Measurements from ENCODE around the gene PRKAG2. TPM values are rescaled to one million over a fixed set of nuclear protein-coding genes. Genes with fewer than 3 reads are reported as not detected.

PRKAG2 gene
- total and polyA plus RNA-seq, 2 experiments from 2014 or later, result 17.0 to 19.5 TPM

DNA sequence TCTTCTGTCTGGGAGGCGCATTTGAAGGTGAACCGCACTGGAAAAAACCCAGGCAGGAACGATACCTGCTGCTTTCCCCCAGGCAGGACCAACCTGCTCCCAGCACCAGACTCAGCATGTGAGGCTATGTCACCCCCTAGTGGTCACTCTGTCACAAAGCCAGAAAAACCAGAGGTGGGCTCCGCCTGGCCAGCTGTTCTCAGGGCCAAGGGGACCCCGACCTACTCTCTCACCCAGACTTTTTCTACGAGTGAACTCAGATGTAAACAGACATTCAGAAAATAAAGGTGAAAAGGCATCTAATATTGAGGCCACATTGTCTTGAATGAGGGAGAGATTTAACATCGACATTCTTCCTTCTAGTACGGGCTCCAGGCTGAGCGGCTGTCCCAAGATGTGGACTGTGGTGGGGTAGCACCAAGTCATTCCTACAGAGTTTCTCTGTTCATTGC is 117.3 kb downstream of the PRKAG2 start:
- TF ChIP-seq EZH2phosphoT487 (IDR thresholded peaks at IDR 0.05; ENCODE audit: insufficient read depth, low read depth) (no peak), EZH2 (IDR thresholded peaks at IDR 0.05; ENCODE audit: insufficient read depth, poor library complexity, severe bottlenecking) (no peak)
- H3K9ac ChIP-seq, result no peak overlapping the region
- DNase-seq, result peak; percentile 75
- no peak overlapping the region for H3K4me2 ChIP-seq (ENCODE audit: unreplicated experiment)
- H3K36me3 ChIP-seq (ENCODE audit: low read depth), result no peaks in the 10 kb centered on the region
- no peak overlapping the region for H2AFZ ChIP-seq
- H4K20me1 ChIP-seq (ENCODE audit: insufficient read depth), result no peaks in the 10 kb centered on the region
- H3K27me3 ChIP-seq (replicated peaks; ENCODE audit: insufficient read depth), result peaks cover 3% of the 10 kb centered on the region
- no peak overlapping the region for H3K4me3 ChIP-seq
- no peaks in the 10 kb centered on the region for H3K9me2 ChIP-seq (ENCODE audit: insufficient read depth)
- H3K9me3 ChIP-seq (ENCODE audit: low read depth), result no peaks in the 10 kb centered on the region
- in situ Hi-C loops (cut with MboI), result loop anchor here (10.0 to 25.0 kb wide), 2 partner anchors 305 to 397 kb away; no protein-coding TSS in a partner anchor
- H3F3A ChIP-seq (ENCODE audit: insufficient read depth), result no peaks in the 10 kb centered on the region; the same call in 1 of the 2 replicates
- no peaks in the 10 kb centered on the region for H3K79me2 ChIP-seq (ENCODE audit: insufficient read depth)
- peaks cover 20% of the 10 kb centered on the region for H3K4me1 ChIP-seq (ENCODE audit: insufficient read depth)
- WGBS, 2 experiments (ENCODE audit: low coverage in 1 of 2, low lambda C conversion rate in 2 of 2, missing lambda C conversion rate in 2 of 2), result 23 to 28% methylated on average over 9 of the region's 9 CpGs
- no peak overlapping the region for H3K27ac ChIP-seq

DNA sequence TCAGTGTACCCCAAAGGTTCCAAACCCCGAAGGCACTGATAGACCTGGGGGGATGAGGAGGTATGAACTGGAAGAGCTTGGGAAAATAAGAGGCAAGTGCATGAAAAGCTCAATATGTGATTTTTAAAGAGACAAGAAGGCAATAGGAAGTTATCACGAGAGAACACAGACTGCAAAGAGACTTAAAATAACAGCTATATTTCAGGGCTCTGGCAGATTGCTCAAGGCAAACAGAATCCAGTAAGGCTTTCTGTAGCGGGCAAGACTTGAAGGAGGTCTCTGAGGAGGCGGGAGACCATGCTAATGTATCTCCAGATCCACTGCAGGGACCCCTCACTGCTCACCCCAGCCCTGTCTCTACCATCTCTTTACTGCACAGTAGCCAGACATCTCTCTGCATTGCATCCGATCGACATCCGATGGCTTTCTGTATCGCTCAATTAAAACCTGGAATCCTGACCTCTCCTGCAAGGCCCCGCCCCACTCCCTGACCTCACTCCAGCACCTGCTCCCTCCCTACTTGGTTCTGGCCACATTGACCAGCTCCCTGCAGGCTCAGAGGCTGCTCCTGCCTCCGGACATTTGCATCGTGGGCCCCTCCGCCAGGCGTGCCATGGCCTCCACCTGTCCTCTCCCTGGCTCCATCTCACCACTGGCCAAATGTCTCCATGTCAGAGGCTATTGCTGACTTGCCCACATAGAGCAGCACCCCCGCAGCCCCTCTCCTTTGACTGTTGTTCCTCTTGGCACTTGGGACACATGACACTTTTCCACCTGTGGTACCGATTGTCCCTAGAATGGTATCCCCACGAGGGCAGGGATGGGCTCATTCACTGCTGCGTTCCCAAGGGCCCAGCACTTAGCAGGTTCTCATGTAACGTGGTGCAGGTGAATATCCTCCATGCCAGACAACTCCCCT is 118.0 kb downstream of the PRKAG2 start:
- Histone ChIP-seq H3K9me2 (ENCODE audit: insufficient read depth) (no peaks in the 10 kb centered on the region), H2AFZ (no peak overlapping the region), H3K9ac (no peak overlapping the region), H4K20me1 (ENCODE audit: insufficient read depth) (no peaks in the 10 kb centered on the region), H3K27ac (no peak overlapping the region), H3K27me3 (replicated peaks; ENCODE audit: insufficient read depth) (peaks cover 3% of the 10 kb centered on the region), H3K4me2 (ENCODE audit: unreplicated experiment) (no peak overlapping the region), H3K79me2 (ENCODE audit: insufficient read depth) (no peaks in the 10 kb centered on the region), H3K9me3 (ENCODE audit: low read depth) (no peaks in the 10 kb centered on the region), H3K4me3 (no peak overlapping the region), H3K36me3 (ENCODE audit: low read depth) (no peaks in the 10 kb centered on the region), H3K4me1 (ENCODE audit: insufficient read depth) (peaks cover 22% of the 10 kb centered on the region), H3F3A (ENCODE audit: insufficient read depth) (no peaks in the 10 kb centered on the region; the same call in 1 of the 2 replicates)
- WGBS, 2 experiments (ENCODE audit: low coverage in 1 of 2, low lambda C conversion rate in 2 of 2, missing lambda C conversion rate in 2 of 2), result 71 to 72% methylated on average over 18 of the region's 18 CpGs
- TF ChIP-seq EZH2phosphoT487 (IDR thresholded peaks at IDR 0.05; ENCODE audit: insufficient read depth, low read depth) (no peak), EZH2 (IDR thresholded peaks at IDR 0.05; ENCODE audit: insufficient read depth, poor library complexity, severe bottlenecking) (no peak)
- no peak for DNase-seq
- in situ Hi-C loops (cut with MboI), result loop anchor here (25.0 kb wide), 1 partner anchor 397 kb away; no protein-coding TSS in a partner anchor

DNA sequence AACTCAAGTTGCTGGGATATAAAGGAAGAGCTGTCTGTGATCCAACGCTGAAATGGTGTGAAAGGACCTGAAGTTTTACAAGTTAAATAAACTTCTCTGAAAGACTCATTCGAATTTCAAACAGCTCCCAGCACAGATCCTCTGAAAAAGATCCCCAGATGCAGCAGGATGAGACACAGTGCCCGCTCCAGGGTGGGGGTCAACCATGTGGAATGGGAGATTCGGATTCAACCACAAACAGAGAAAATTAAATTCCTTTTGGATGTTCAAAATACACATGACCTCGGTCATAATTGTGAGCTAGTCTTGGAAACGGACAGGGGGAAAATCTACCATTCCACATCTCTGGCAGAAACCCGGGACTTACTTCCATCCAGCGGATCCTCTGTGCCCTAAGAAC is 119.6 kb downstream of the PRKAG2 start:
- H3K9me2 ChIP-seq (ENCODE audit: insufficient read depth), result no peaks in the 10 kb centered on the region
- in situ Hi-C loops (cut with MboI), result loop anchor here (25.0 kb wide), 1 partner anchor 395 kb away; no protein-coding TSS in a partner anchor
- H3F3A ChIP-seq (ENCODE audit: insufficient read depth), result no peaks in the 10 kb centered on the region; the same call in 1 of the 2 replicates
- TF ChIP-seq EZH2 (IDR thresholded peaks at IDR 0.05; ENCODE audit: insufficient read depth, poor library complexity, severe bottlenecking) (no peak), EZH2phosphoT487 (IDR thresholded peaks at IDR 0.05; ENCODE audit: insufficient read depth, low read depth) (no peak)
- no peak overlapping the region for H3K9ac ChIP-seq
- no peak overlapping the region for H3K27ac ChIP-seq
- H3K79me2 ChIP-seq (ENCODE audit: insufficient read depth), result no peaks in the 10 kb centered on the region
- DNase-seq, result peak; percentile 48
- no peaks in the 10 kb centered on the region for H3K27me3 ChIP-seq (replicated peaks; ENCODE audit: insufficient read depth)
- no peak overlapping the region for H3K4me3 ChIP-seq
- no peaks in the 10 kb centered on the region for H4K20me1 ChIP-seq (ENCODE audit: insufficient read depth)
- H3K36me3 ChIP-seq (ENCODE audit: low read depth), result no peaks in the 10 kb centered on the region
- peak overlapping the region; percentile 3 for H3K4me2 ChIP-seq (ENCODE audit: unreplicated experiment)
- WGBS, 2 experiments (ENCODE audit: low coverage in 1 of 2, low lambda C conversion rate in 2 of 2, missing lambda C conversion rate in 2 of 2), result 17 to 20% methylated on average over 8 of the region's 8 CpGs
- H3K4me1 ChIP-seq (ENCODE audit: insufficient read depth), result peaks cover 24% of the 10 kb centered on the region
- no peaks in the 10 kb centered on the region for H3K9me3 ChIP-seq (ENCODE audit: low read depth)
- peak overlapping the region; percentile 12; the same call in 1 of the 2 replicates for H2AFZ ChIP-seq

DNA sequence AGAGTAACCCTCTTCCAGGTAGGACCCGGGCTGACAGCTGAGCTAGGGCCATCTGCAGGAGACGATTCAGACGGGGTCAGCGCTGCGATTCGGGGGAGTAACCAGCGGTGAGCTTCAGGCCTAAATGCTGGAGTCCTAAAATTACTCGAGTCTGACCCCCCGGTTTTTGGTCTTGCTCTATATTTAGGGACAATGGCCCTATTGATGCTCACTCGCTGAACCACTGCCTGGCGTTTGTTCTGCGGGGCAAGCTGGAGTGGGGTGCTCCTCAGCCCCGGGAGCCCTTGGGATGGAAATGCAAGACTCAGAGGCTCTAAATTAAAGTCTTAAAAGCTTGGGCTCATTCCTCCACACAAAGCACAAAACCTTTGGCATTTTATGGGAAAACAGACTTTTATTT is 120.0 kb downstream of the PRKAG2 start:
- no peak for DNase-seq
- Histone ChIP-seq H3K4me2 (ENCODE audit: unreplicated experiment) (peak overlapping the region; percentile 3), H3K36me3 (ENCODE audit: low read depth) (no peaks in the 10 kb centered on the region), H3K27ac (no peak overlapping the region), H4K20me1 (ENCODE audit: insufficient read depth) (no peaks in the 10 kb centered on the region), H3K4me1 (ENCODE audit: insufficient read depth) (peaks cover 24% of the 10 kb centered on the region), H2AFZ (peak overlapping the region; percentile 12; the same call in 1 of the 2 replicates), H3K79me2 (ENCODE audit: insufficient read depth) (no peaks in the 10 kb centered on the region), H3K9me2 (ENCODE audit: insufficient read depth) (no peaks in the 10 kb centered on the region), H3K9me3 (ENCODE audit: low read depth) (no peaks in the 10 kb centered on the region), H3K27me3 (replicated peaks; ENCODE audit: insufficient read depth) (no peaks in the 10 kb centered on the region), H3F3A (ENCODE audit: insufficient read depth) (no peaks in the 10 kb centered on the region; the same call in 1 of the 2 replicates), H3K9ac (no peak overlapping the region), H3K4me3 (no peak overlapping the region)
- 76 to 81% methylated on average over 13 of the region's 13 CpGs for WGBS, 2 experiments (ENCODE audit: low coverage in 1 of 2, low lambda C conversion rate in 2 of 2, missing lambda C conversion rate in 2 of 2)
- no peak for TF ChIP-seq EZH2 (IDR thresholded peaks at IDR 0.05; ENCODE audit: insufficient read depth, poor library complexity, severe bottlenecking)
- TF ChIP-seq EZH2phosphoT487 (IDR thresholded peaks at IDR 0.05; ENCODE audit: insufficient read depth, low read depth), result no peak
- in situ Hi-C loops (cut with MboI), result loop anchor here (25.0 kb wide), 1 partner anchor 395 kb away; no protein-coding TSS in a partner anchor
